ENCODE results near the gene LLGL2.

Gene LLGL2

GRCh38 chr17:75493476-75494129 lies 31.9 kb upstream of the LLGL2 start:
- no peak for DNase-seq

- no peak for DNase-seq
Measured at GRCh38 chr17:75494326-75494877, 31.1 kb upstream of the LLGL2 start.

- no peak for DNase-seq
Measured at GRCh38 chr17:75496005-75496404, 29.5 kb upstream of the LLGL2 start.

GRCh38 chr17:75498039-75498725 lies 27.3 kb upstream of the LLGL2 start:
- DNase-seq = no peak

- no peak for DNase-seq
Measured at GRCh38 chr17:75498726-75499213, 26.7 kb upstream of the LLGL2 start.

GRCh38 chr17:75499313-75500022 lies 26.0 kb upstream of the LLGL2 start:
- no peak for DNase-seq

- no peak for DNase-seq
Measured at GRCh38 chr17:75500419-75501216, 24.9 kb upstream of the LLGL2 start.

- no peak for DNase-seq
Measured at GRCh38 chr17:75501378-75502071, 24.0 kb upstream of the LLGL2 start.

- DNase-seq = no peak
Measured at GRCh38 chr17:75502072-75502720, 23.3 kb upstream of the LLGL2 start.

GRCh38 chr17:75502721-75503329 lies 22.7 kb upstream of the LLGL2 start:
- no peak for DNase-seq

- DNase-seq = no peak
Measured at GRCh38 chr17:75503337-75503950, 22.1 kb upstream of the LLGL2 start.

- DNase-seq = no peak
Measured at GRCh38 chr17:75503976-75504346, 21.5 kb upstream of the LLGL2 start.

- peak; percentile 4 for DNase-seq
Measured at GRCh38 chr17:75504347-75505151, 20.9 kb upstream of the LLGL2 start.

- no peak for DNase-seq
Measured at GRCh38 chr17:75505152-75505409, 20.4 kb upstream of the LLGL2 start.

- DNase-seq = no peak
Measured at GRCh38 chr17:75505640-75506039, 19.9 kb upstream of the LLGL2 start.

- DNase-seq = no peak
Measured at GRCh38 chr17:75506134-75506533, 19.4 kb upstream of the LLGL2 start.

- no peak for DNase-seq
Measured at GRCh38 chr17:75506888-75507287, 18.6 kb upstream of the LLGL2 start.

GRCh38 chr17:75507733-75508719 lies 17.5 kb upstream of the LLGL2 start:
- no peak for DNase-seq

- no peak for DNase-seq
Measured at GRCh38 chr17:75508931-75509361, 16.6 kb upstream of the LLGL2 start.

Measured in NCI-H774 (cell line).